Fibroblast of villous mesenchyme (primary cell): Measurements from ENCODE around the gene ACTA2. TPM values are rescaled to one million over a fixed set of nuclear protein-coding genes. Genes with fewer than 3 reads are reported as not detected.

Experiments
- DNase-seq: peaks from one replicate; pipeline ENCODE4 v3.0.0-alpha.2; 2010; ENCODE audit warnings: low read depth
- H3K4me3 ChIP-seq: 2 replicates; pipeline ENCODE4 v1.5.1; 2011; ENCODE audit warnings: low read depth, mild to moderate bottlenecking, low read length
- CTCF ChIP-seq: IDR thresholded peaks from 2 replicates; pipeline ENCODE4 v1.5.1; 2012; ENCODE audit warnings: low read depth, mild to moderate bottlenecking, low read length; ENCODE audit not compliant: insufficient read depth
- total RNA-seq: library from RNA; depleted of rRNA; stranded (reverse); fragments of >200 nt; gene quantifications from 2 replicates; pipeline ENCODE4 v1.2.3, GENCODE V29; 2012

ACTA2 gene
- total RNA-seq, 1 donor, result 2,403 TPM

- peak overlapping the region; percentile 89 for H3K4me3 ChIP-seq
- DNase-seq, result peak; percentile 52
- TF ChIP-seq CTCF, result no peak
Observed at GRCh38 chr10:88992921-88993524, 40.5 kb upstream of the ACTA2 start.

- H3K4me3 ChIP-seq, result peak overlapping the region; percentile 89
- no peak for TF ChIP-seq CTCF
- no peak for DNase-seq
Observed at GRCh38 chr10:88991899-88992320, 39.3 kb upstream of the ACTA2 start.

- DNase-seq, result peak; percentile 79
- peak; percentile 10 for TF ChIP-seq CTCF
Observed at GRCh38 chr10:88991161-88991898, 38.8 kb upstream of the ACTA2 start.

GRCh38 chr10:88990384-88991160 is 38.0 kb upstream of the ACTA2 start, which contains the start of gene FAS:
TSS of gene FAS (plus strand) at chr10:88990798. CDS start at chr10:88990877, 79 bp downstream.
- TF ChIP-seq CTCF, result no peak
- peak; percentile 68 for DNase-seq
- H3K4me3 ChIP-seq, result peak within 1 kb of the TSS; percentile 89

More at GRCh38 chr10:88991161-88991898, 38.8 kb upstream of the ACTA2 start:
- peak overlapping the region; percentile 89 for H3K4me3 ChIP-seq

GRCh38 chr10:88989824-88990383 is 37.3 kb upstream of the ACTA2 start:
- DNase-seq, result peak; percentile 96
- H3K4me3 ChIP-seq, result peak overlapping the region; percentile 89
- TF ChIP-seq CTCF, result no peak

GRCh38 chr10:88989423-88989822 is 36.9 kb upstream of the ACTA2 start:
- no peak for DNase-seq
- H3K4me3 ChIP-seq, result peak overlapping the region; percentile 89
- TF ChIP-seq CTCF, result no peak
